ENCODE data around the gene GNAI3.

GRCh38 chr1:109661391-109661790 lies 113.0 kb downstream of the GNAI3 start:
- TF ChIP-seq CTCF (conservative IDR thresholded peaks at IDR 0.05 in 1 of 2, IDR thresholded peaks at IDR 0.05 in 1 of 2; ENCODE audit: low read depth in 1 of 2, low read length in 2 of 2) = no peak
- TF ChIP-seq EZH2 (IDR thresholded peaks at IDR 0.05; ENCODE audit: low read length, missing control alignments) = no peak
